ENCODE results near the gene ADAMTSL3. TPM values are rescaled to one million over a fixed set of nuclear protein-coding genes. Genes with fewer than 3 reads are reported as not detected.

The ADAMTSL3 gene
- total RNA-seq, 1 donor from 2014 or later: not detected

GRCh38 chr15:83670672-83671229, 16.8 kb downstream of the ADAMTSL3 start:
- Mint-ChIP-seq H3K4me1 (ENCODE audit: low read depth) (no peaks in the 10 kb centered on the region), H3K27ac (no peak overlapping the region), H3K27me3 (ENCODE audit: insufficient read depth) (peaks cover 2% of the 10 kb centered on the region), H3K9me3 (no peaks in the 10 kb centered on the region), H3K4me3 (no peak overlapping the region), H3K36me3 (ENCODE audit: low read depth) (no peaks in the 10 kb centered on the region)
- DNase-seq (ENCODE audit: low spot score): no peak
- intact Hi-C loops (cut with micrococcal nuclease): no loop called here

GRCh38 chr15:83671603-83672002, 17.7 kb downstream of the ADAMTSL3 start:
- intact Hi-C loops (cut with micrococcal nuclease): no loop called here
- Mint-ChIP-seq H3K4me3 (no peak overlapping the region), H3K27ac (no peak overlapping the region), H3K36me3 (ENCODE audit: low read depth) (no peaks in the 10 kb centered on the region), H3K9me3 (no peaks in the 10 kb centered on the region), H3K27me3 (ENCODE audit: insufficient read depth) (peaks cover 2% of the 10 kb centered on the region), H3K4me1 (ENCODE audit: low read depth) (no peaks in the 10 kb centered on the region)
- no peak for DNase-seq (ENCODE audit: low spot score)

GRCh38 chr15:83673385-83673784, 19.5 kb downstream of the ADAMTSL3 start:
- Mint-ChIP-seq H3K36me3 (ENCODE audit: low read depth) (no peaks in the 10 kb centered on the region), H3K27me3 (ENCODE audit: insufficient read depth) (peaks cover 2% of the 10 kb centered on the region), H3K4me1 (ENCODE audit: low read depth) (no peaks in the 10 kb centered on the region), H3K4me3 (no peak overlapping the region), H3K9me3 (no peaks in the 10 kb centered on the region), H3K27ac (no peak overlapping the region)
- no peak for DNase-seq (ENCODE audit: low spot score)
- intact Hi-C loops (cut with micrococcal nuclease): no loop called here

GRCh38 chr15:83682476-83683088, 28.7 kb downstream of the ADAMTSL3 start:
- intact Hi-C loops (cut with micrococcal nuclease): no loop called here
- Mint-ChIP-seq H3K27me3 (ENCODE audit: insufficient read depth) (no peaks in the 10 kb centered on the region), H3K4me1 (ENCODE audit: low read depth) (no peaks in the 10 kb centered on the region), H3K27ac (no peak overlapping the region), H3K4me3 (no peak overlapping the region), H3K36me3 (ENCODE audit: low read depth) (no peaks in the 10 kb centered on the region), H3K9me3 (no peaks in the 10 kb centered on the region)
- DNase-seq (ENCODE audit: low spot score): no peak

GRCh38 chr15:83685916-83686332, 32.0 kb downstream of the ADAMTSL3 start:
- Mint-ChIP-seq H3K9me3 (no peaks in the 10 kb centered on the region), H3K36me3 (ENCODE audit: low read depth) (no peaks in the 10 kb centered on the region), H3K27ac (no peak overlapping the region), H3K4me3 (no peak overlapping the region), H3K4me1 (ENCODE audit: low read depth) (no peaks in the 10 kb centered on the region), H3K27me3 (ENCODE audit: insufficient read depth) (no peaks in the 10 kb centered on the region)
- no peak for DNase-seq (ENCODE audit: low spot score)
- intact Hi-C loops (cut with micrococcal nuclease): no loop called here

- no peak for DNase-seq (ENCODE audit: low spot score)
- no peak overlapping the region for H3K27ac Mint-ChIP-seq
- H3K36me3 Mint-ChIP-seq (ENCODE audit: low read depth): no peaks in the 10 kb centered on the region
- H3K4me3 Mint-ChIP-seq: no peak overlapping the region
- intact Hi-C loops (cut with micrococcal nuclease): no loop called here
- no peaks in the 10 kb centered on the region for H3K9me3 Mint-ChIP-seq
- H3K4me1 Mint-ChIP-seq (ENCODE audit: low read depth): no peaks in the 10 kb centered on the region
- peaks cover 2% of the 10 kb centered on the region for H3K27me3 Mint-ChIP-seq (ENCODE audit: insufficient read depth)
Observed at GRCh38 chr15:83688201-83688600, 34.3 kb downstream of the ADAMTSL3 start.

- DNase-seq (ENCODE audit: low spot score): no peak
- Mint-ChIP-seq H3K9me3 (no peaks in the 10 kb centered on the region), H3K36me3 (ENCODE audit: low read depth) (no peaks in the 10 kb centered on the region), H3K27me3 (ENCODE audit: insufficient read depth) (peaks cover 2% of the 10 kb centered on the region), H3K4me3 (no peak overlapping the region), H3K4me1 (ENCODE audit: low read depth) (no peaks in the 10 kb centered on the region), H3K27ac (no peak overlapping the region)
- intact Hi-C loops (cut with micrococcal nuclease): no loop called here
Observed at GRCh38 chr15:83690676-83691075, 36.8 kb downstream of the ADAMTSL3 start.

- Mint-ChIP-seq H3K27me3 (ENCODE audit: insufficient read depth) (peaks cover 2% of the 10 kb centered on the region), H3K9me3 (no peaks in the 10 kb centered on the region), H3K27ac (no peak overlapping the region), H3K4me1 (ENCODE audit: low read depth) (no peaks in the 10 kb centered on the region), H3K4me3 (no peak overlapping the region), H3K36me3 (ENCODE audit: low read depth) (no peaks in the 10 kb centered on the region)
- no peak for DNase-seq (ENCODE audit: low spot score)
- intact Hi-C loops (cut with micrococcal nuclease): no loop called here
Observed at GRCh38 chr15:83692746-83693581, 39.0 kb downstream of the ADAMTSL3 start.

- intact Hi-C loops (cut with micrococcal nuclease): no loop called here
- H3K36me3 Mint-ChIP-seq (ENCODE audit: low read depth): no peaks in the 10 kb centered on the region
- no peak overlapping the region for H3K4me3 Mint-ChIP-seq
- DNase-seq (ENCODE audit: low spot score): no peak
- H3K4me1 Mint-ChIP-seq (ENCODE audit: low read depth): no peaks in the 10 kb centered on the region
- H3K27me3 Mint-ChIP-seq (ENCODE audit: insufficient read depth): peaks cover 2% of the 10 kb centered on the region
- no peaks in the 10 kb centered on the region for H3K9me3 Mint-ChIP-seq
- no peak overlapping the region for H3K27ac Mint-ChIP-seq
Observed at GRCh38 chr15:83694015-83694414, 40.1 kb downstream of the ADAMTSL3 start.

GRCh38 chr15:83694536-83694935, 40.6 kb downstream of the ADAMTSL3 start:
- Mint-ChIP-seq H3K4me3 (no peak overlapping the region), H3K9me3 (peaks cover 3% of the 10 kb centered on the region), H3K27ac (no peak overlapping the region), H3K4me1 (ENCODE audit: low read depth) (no peaks in the 10 kb centered on the region), H3K36me3 (ENCODE audit: low read depth) (no peaks in the 10 kb centered on the region), H3K27me3 (ENCODE audit: insufficient read depth) (peaks cover 2% of the 10 kb centered on the region)
- no peak for DNase-seq (ENCODE audit: low spot score)
- intact Hi-C loops (cut with micrococcal nuclease): no loop called here

- H3K4me1 Mint-ChIP-seq (ENCODE audit: low read depth): no peaks in the 10 kb centered on the region
- no peak overlapping the region for H3K4me3 Mint-ChIP-seq
- H3K27ac Mint-ChIP-seq: no peak overlapping the region
- H3K27me3 Mint-ChIP-seq (ENCODE audit: insufficient read depth): peaks cover 2% of the 10 kb centered on the region
- H3K36me3 Mint-ChIP-seq (ENCODE audit: low read depth): no peaks in the 10 kb centered on the region
- intact Hi-C loops (cut with micrococcal nuclease): no loop called here
- no peak for DNase-seq (ENCODE audit: low spot score)
- peaks cover 7% of the 10 kb centered on the region for H3K9me3 Mint-ChIP-seq
Observed at GRCh38 chr15:83695246-83695645, 41.3 kb downstream of the ADAMTSL3 start.

- no peak overlapping the region for H3K27ac Mint-ChIP-seq
- H3K36me3 Mint-ChIP-seq (ENCODE audit: low read depth): no peaks in the 10 kb centered on the region
- intact Hi-C loops (cut with micrococcal nuclease): no loop called here
- H3K4me1 Mint-ChIP-seq (ENCODE audit: low read depth): no peaks in the 10 kb centered on the region
- no peak for DNase-seq (ENCODE audit: low spot score)
- H3K9me3 Mint-ChIP-seq: peaks cover 7% of the 10 kb centered on the region
- H3K27me3 Mint-ChIP-seq (ENCODE audit: insufficient read depth): peaks cover 2% of the 10 kb centered on the region
- no peak overlapping the region for H3K4me3 Mint-ChIP-seq
Observed at GRCh38 chr15:83695901-83696425, 42.0 kb downstream of the ADAMTSL3 start.

- Mint-ChIP-seq H3K27ac (no peak overlapping the region), H3K9me3 (peaks cover 7% of the 10 kb centered on the region), H3K36me3 (ENCODE audit: low read depth) (no peaks in the 10 kb centered on the region), H3K27me3 (ENCODE audit: insufficient read depth) (peaks cover 2% of the 10 kb centered on the region), H3K4me1 (ENCODE audit: low read depth) (no peaks in the 10 kb centered on the region), H3K4me3 (no peak overlapping the region)
- no peak for DNase-seq (ENCODE audit: low spot score)
- intact Hi-C loops (cut with micrococcal nuclease): no loop called here
Observed at GRCh38 chr15:83697716-83698115, 43.8 kb downstream of the ADAMTSL3 start.

Data from activated T-helper 1 cell treated with anti-CD3 and anti-CD28 coated beads, Interleukin-12 subunit alpha, Interleukin-12 subunit beta, Interleukin-2, Interleukin-4 antibody, amounts not matched to agents 30 ng/mL and 10 ng/mL and 1 ng/mL, durations not matched to agents 14 hours and 24 hours and 36 hours (primary cell).